Thyroid gland (tissue), 4 donors: ENCODE data around the gene RBL2. TPM values are rescaled to one million over a fixed set of nuclear protein-coding genes. Genes with fewer than 3 reads are reported as not detected.

Experiments used
- DNase-seq, 2 donors: peaks; one replicate each; pipeline ENCODE4 v3.0.0-alpha.2; 2019
- H3K27ac ChIP-seq, 3 donors: fragments of 200-600 bp; sonication (generic); 1 replicate in 2 of 3; 2 replicates in 1 of 3; pipeline ENCODE4 v1.5.1; 2016 to 2019; ENCODE audit warnings: mild to moderate bottlenecking in 1 of 3, moderate library complexity in 1 of 3
- H3K27me3 ChIP-seq: fragments of 200-600 bp; sonication (generic); one replicate; pipeline ENCODE4 v1.5.1; 2019
- H3K36me3 ChIP-seq, 2 donors: fragments of 200-600 bp; sonication (generic); one replicate each; pipeline ENCODE4 v1.5.1; 2016 to 2019
- H3K4me1 ChIP-seq, 2 donors: fragments of 200-600 bp; sonication (generic); one replicate each; pipeline ENCODE4 v1.5.1; 2017 to 2019
- H3K4me3 ChIP-seq, 3 donors: fragments of 200-600 bp; sonication (generic); replicated peaks in 1 of 3; 1 replicate in 2 of 3; 2 replicates in 1 of 3; pipeline ENCODE4 v1.5.1; 2016; ENCODE audit warnings: mild to moderate bottlenecking in 1 of 3
- H3K9me3 ChIP-seq: fragments of 200-600 bp; sonication (generic); one replicate; pipeline ENCODE4 v1.5.1; 2017
- POLR2A ChIP-seq, 2 donors: fragments of 450-650 bp; IDR thresholded peaks; one replicate each; pipeline ENCODE4 v1.6.1; 2017; ENCODE audit warnings: antibody characterized with exemption in 2 of 2, mild to moderate bottlenecking in 2 of 2, moderate library complexity in 1 of 2
- WGBS, 2 donors: methylation state at CpG; one replicate each; pipeline ENCODE4 v1.1.5; 2017; 5-methylcytosine and 5-hydroxymethylcytosine counted together
- intact Hi-C: fragments of 100-400 bp; cut with DNase I; formaldehyde crosslinking; loops from one replicate; pipeline ENCODE4 v1.15.1; 2023
- total RNA-seq, 4 donors: library from RNA; depleted of rRNA; stranded (reverse); fragments of >200 nt; gene quantifications; one replicate each; pipeline ENCODE4 v1.2.3, GENCODE V29; 2016
- TF ChIP-seq, protein P1 (sequence below), 6 experiments: fragments of 200-600 bp in 3 of 6; fragments of 450-650 bp in 3 of 6; sonication (generic) in 3 of 6; IDR thresholded peaks; one replicate each; pipeline ENCODE4 v1.5.1; 2016 to 2019; ENCODE audit warnings: antibody characterized with exemption in 6 of 6, mild to moderate bottlenecking in 2 of 6, inconsistent platforms in 1 of 6, moderate library complexity in 1 of 6

RBL2 gene
- total RNA-seq, 4 donors from 2014 or later = 110 to 166 (median 145) TPM

GRCh38 chr16:53453928-53454327 lies 19.7 kb downstream of the RBL2 start:
- 94% methylated on average over 5 of the region's 5 CpGs for WGBS, 2 donors
- Histone ChIP-seq H3K4me3 (no peak overlapping the region), H3K27me3 (no peaks in the 10 kb centered on the region), H3K9me3 (no peaks in the 10 kb centered on the region), H3K27ac (no peak overlapping the region), H3K36me3 (peaks cover 25 to 56% of the 10 kb centered on the region in 2 donors), H3K4me1 (no peaks in the 10 kb centered on the region)
- TF ChIP-seq, protein P1, sequence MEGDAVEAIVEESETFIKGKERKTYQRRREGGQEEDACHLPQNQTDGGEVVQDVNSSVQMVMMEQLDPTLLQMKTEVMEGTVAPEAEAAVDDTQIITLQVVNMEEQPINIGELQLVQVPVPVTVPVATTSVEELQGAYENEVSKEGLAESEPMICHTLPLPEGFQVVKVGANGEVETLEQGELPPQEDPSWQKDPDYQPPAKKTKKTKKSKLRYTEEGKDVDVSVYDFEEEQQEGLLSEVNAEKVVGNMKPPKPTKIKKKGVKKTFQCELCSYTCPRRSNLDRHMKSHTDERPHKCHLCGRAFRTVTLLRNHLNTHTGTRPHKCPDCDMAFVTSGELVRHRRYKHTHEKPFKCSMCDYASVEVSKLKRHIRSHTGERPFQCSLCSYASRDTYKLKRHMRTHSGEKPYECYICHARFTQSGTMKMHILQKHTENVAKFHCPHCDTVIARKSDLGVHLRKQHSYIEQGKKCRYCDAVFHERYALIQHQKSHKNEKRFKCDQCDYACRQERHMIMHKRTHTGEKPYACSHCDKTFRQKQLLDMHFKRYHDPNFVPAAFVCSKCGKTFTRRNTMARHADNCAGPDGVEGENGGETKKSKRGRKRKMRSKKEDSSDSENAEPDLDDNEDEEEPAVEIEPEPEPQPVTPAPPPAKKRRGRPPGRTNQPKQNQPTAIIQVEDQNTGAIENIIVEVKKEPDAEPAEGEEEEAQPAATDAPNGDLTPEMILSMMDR (IDR thresholded peaks at IDR 0.05) = no peak
- TF ChIP-seq POLR2A (IDR thresholded peaks at IDR 0.05) = no peak
- intact Hi-C loops = no loop called here
- no peak for DNase-seq

- intact Hi-C loops = no loop called here
- Histone ChIP-seq H3K36me3 (peaks cover 41 to 55% of the 10 kb centered on the region in 2 donors), H3K27me3 (no peaks in the 10 kb centered on the region)
Measured at GRCh38 chr16:53456625-53457024, 22.4 kb downstream of the RBL2 start.

DNA sequence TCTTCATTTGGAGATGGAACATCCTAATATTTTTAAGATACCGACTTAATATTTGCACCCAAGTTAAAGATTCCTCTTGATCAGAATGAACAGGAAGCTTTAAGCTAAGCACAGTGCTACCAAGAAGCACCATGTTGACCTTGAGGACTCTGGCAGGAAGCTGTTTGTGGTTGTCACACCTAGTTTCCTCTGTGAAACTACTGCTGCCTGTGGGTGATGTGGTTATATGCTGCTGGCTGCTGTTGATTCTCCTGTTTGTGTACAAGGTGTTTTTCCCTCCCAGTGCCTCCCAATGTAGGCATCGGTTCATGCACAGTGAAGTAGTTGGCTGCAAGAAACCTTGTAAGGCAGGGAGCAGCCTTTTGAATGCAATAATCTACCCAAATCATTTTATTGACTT lies 23.4 kb downstream of the RBL2 start:
- Histone ChIP-seq H3K27ac (no peak overlapping the region), H3K4me1 (no peaks in the 10 kb centered on the region), H3K27me3 (no peaks in the 10 kb centered on the region), H3K9me3 (no peaks in the 10 kb centered on the region), H3K4me3 (no peak overlapping the region), H3K36me3 (peaks cover 47 to 54% of the 10 kb centered on the region in 2 donors)
- intact Hi-C loops = no loop called here
- peak in 1 of 2 donors; percentile 12 for DNase-seq
- TF ChIP-seq, protein P1 (IDR thresholded peaks at IDR 0.05) = no peak
- no peak for TF ChIP-seq POLR2A (IDR thresholded peaks at IDR 0.05)
- WGBS, 2 donors = 79 to 90% methylated on average over 2 of the region's 2 CpGs

More at GRCh38 chr16:53456625-53457024, 22.4 kb downstream of the RBL2 start:
- no peak overlapping the region for H3K4me3 ChIP-seq
- no peaks in the 10 kb centered on the region for H3K9me3 ChIP-seq
- H3K27ac ChIP-seq = no peak overlapping the region
- H3K4me1 ChIP-seq = no peaks in the 10 kb centered on the region
- WGBS, 2 donors = 93 to 95% methylated on average over 2 of the region's 2 CpGs
- no peak for DNase-seq
- no peak for TF ChIP-seq POLR2A (IDR thresholded peaks at IDR 0.05)
- TF ChIP-seq, protein P1 (IDR thresholded peaks at IDR 0.05) = no peak

GRCh38 chr16:53458635-53459034 lies 24.4 kb downstream of the RBL2 start:
- TF ChIP-seq, protein P1 (IDR thresholded peaks at IDR 0.05) = no peak
- TF ChIP-seq POLR2A (IDR thresholded peaks at IDR 0.05) = no peak
- H3K4me1 ChIP-seq = no peaks in the 10 kb centered on the region
- no peak overlapping the region for H3K27ac ChIP-seq
- H3K27me3 ChIP-seq = no peaks in the 10 kb centered on the region
- no peaks in the 10 kb centered on the region for H3K9me3 ChIP-seq
- no peak overlapping the region for H3K4me3 ChIP-seq
- 92 to 95% methylated on average over 8 of the region's 8 CpGs for WGBS, 2 donors
- peaks cover 47 to 55% of the 10 kb centered on the region in 2 donors for H3K36me3 ChIP-seq
- intact Hi-C loops = no loop called here
- no peak for DNase-seq

DNA sequence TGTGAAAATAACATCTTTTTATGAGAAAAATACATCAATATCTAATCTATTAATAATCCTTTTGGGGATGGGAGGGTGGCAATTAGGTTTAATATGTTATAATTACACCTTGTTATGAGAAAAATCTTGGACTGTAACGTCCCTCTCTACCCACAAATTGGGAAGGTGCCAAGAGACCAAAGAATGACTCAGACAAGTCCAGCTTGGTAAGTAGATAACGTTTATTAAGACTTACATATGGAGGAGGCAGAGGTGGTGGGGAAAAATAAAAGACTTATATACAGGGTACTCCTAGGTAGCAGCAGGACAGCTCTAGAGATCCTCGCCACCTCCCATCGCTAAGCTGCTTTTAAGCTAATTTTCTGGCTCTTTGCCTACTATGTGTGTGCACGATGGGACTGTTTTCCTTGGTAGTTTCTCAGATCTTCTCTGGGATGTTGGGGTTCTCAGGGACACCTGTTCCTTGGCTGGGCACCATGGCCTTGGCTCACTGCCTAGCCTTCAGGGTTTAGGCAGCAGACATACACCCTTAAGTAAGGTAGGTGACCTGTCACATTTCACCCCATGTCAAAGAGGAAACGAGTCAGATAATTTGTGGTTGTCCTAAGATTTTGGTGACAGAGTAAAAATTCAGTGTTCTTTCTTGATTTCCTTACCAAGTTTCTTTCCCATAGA lies 31.5 kb downstream of the RBL2 start:
- H3K36me3 ChIP-seq = peaks cover 33 to 40% of the 10 kb centered on the region in 2 donors

More for the DNA sequence above, 31.5 kb downstream of the RBL2 start:
- intact Hi-C loops = no loop called here
- H3K4me1 ChIP-seq = no peaks in the 10 kb centered on the region
- H3K27me3 ChIP-seq = no peaks in the 10 kb centered on the region
- no peak for DNase-seq
- no peaks in the 10 kb centered on the region for H3K9me3 ChIP-seq
- no peak overlapping the region for H3K4me3 ChIP-seq
- H3K27ac ChIP-seq = no peak overlapping the region
- TF ChIP-seq, protein P1 (IDR thresholded peaks at IDR 0.05) = no peak
- TF ChIP-seq POLR2A (IDR thresholded peaks at IDR 0.05) = no peak
- 64 to 75% methylated on average over 6 of the region's 6 CpGs for whole genome bisulfite sequencing, 2 donors
